ENCODE results near the gene SLAMF8.

- TF ChIP-seq CTCF (IDR thresholded peaks at IDR 0.05; ENCODE audit: low read depth, low read length, missing input control) = no peak
- no peak for TF ChIP-seq MAX (IDR thresholded peaks at IDR 0.05)
- no peak for TF ChIP-seq ATF3 (IDR thresholded peaks at IDR 0.05)
- TF ChIP-seq NR2F2 (IDR thresholded peaks at IDR 0.05) = no peak
Observed at GRCh38 chr1:159870704-159871103, 44.0 kb downstream of the SLAMF8 start.
